Stimulated activated CD4-positive, alpha-beta T cell treated with anti-CD3 and anti-CD28 coated beads, Interleukin-12 subunit alpha, Interleukin-12 subunit beta, amount 100 ng/mL, for 24 hours (primary cell): Measurements from ENCODE around the gene PYROXD2.
"Not testable (repeated sequence)": the region's sequence is repeated elsewhere in the genome, so short reads cannot be mapped to it uniquely, and the experiment has no call there.

Experiments
- DNase-seq, 2 experiments: peaks; one replicate each; pipeline ENCODE4 v3.0.0-alpha.2; 2020; ENCODE audit warnings: low read depth in 2 of 2

The PYROXD2 gene

DNA sequence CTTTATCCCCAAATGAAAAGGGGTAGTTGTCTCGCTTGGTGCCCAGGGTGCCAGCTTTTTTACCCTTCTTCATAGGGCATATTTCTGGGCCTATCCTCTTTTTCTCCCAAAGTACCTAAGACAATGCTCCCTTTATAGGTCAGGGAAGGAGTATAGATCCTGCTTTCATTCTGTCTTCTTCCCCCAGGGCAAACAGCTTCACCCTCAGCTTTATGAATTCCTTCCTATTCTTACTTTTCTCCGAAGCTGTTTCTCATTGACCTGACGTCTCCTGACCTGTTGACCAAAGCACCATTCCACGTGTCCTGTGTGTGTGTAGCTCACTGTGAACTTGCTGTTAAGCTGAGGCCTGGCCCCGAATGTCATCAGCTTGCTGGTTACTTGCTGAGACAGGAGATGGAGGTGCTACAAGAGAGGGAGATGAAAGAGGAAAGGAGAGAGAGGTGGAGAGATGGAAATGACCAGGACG lies 48.9 kb downstream of the PYROXD2 start:
- DNase-seq, result no peak

DNA sequence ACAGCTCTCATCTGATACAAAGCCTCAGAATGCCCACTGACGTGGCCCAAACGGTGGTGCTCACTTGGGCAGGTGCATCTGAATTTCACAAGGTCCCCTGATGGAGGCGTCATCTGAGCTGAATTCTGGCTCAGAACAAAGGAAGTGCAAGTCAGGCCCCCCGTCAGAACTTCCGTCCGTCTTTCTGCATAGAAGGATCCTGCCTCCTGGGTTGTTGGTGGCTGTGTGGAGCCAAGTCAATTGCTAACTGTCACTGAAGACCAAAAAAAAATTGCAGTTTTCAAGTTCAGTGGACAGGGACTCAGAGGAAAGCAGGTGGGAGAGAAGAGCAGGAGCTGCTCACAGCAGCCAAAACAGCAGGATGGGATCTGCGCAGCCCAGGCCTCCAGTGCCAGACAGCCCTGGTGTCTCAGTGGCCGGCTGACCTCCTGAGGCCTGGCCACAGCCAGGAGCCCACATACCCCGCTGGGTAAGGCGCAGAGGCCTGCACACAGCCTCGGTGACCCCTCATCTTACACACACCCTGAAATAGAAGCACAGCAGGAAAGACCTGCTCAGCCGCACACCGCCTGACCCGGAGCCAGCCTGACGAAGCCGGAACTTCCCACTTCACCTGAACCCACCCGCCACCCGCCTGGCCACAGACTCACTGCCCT lies 49.4 kb downstream of the PYROXD2 start:
- no peak for DNase-seq

DNA sequence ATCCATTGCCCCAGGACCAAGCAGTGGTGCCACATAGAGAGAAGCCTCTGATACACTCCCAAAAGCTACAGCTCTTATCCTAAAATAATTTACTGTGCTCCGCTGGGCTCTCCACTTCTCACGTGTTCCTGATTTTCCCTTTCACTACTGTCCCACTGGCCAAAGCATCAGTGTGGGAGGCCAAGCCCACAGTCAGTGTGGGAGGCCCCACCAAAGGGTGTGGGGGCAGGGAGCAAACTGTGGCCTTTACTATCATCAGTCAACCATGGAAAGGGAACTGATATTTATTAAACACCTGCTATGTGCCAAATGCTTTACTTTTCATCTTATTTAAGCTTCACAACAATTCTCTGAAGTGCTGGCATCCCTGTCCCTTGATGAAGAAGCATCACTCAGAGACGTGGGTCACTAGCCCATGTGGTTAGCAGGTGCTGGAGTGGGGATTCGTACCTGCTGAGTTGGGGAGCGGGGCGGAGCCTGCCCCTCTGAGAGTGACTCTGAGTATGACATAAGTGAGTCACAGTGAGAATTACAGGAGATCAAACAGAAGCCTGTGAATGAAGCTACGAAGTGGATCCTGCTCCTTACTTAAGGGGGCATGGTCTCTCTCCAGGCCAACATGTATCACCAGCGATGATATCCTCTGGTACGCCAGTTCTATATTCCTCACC lies 50.4 kb downstream of the PYROXD2 start:
- no peak for DNase-seq

DNA sequence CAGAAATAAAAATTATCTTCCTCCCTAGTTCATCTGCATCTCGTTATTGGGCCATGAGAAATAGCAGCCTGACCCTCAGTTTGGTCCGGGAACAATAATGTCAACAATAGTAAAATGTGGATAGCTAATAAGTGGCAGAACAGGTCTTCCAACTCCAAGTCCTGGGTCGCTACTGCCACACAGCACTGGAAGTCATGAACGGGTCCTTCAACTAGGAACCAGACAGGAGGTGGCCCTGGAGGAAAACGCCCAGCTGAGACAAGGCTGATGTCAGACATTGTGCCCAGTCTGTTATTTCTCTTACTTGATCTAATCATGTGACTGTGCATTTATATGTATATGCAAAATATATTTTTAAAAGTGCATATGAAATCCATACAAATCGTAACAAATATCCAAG lies 51.8 kb downstream of the PYROXD2 start:
- no peak for DNase-seq

DNA sequence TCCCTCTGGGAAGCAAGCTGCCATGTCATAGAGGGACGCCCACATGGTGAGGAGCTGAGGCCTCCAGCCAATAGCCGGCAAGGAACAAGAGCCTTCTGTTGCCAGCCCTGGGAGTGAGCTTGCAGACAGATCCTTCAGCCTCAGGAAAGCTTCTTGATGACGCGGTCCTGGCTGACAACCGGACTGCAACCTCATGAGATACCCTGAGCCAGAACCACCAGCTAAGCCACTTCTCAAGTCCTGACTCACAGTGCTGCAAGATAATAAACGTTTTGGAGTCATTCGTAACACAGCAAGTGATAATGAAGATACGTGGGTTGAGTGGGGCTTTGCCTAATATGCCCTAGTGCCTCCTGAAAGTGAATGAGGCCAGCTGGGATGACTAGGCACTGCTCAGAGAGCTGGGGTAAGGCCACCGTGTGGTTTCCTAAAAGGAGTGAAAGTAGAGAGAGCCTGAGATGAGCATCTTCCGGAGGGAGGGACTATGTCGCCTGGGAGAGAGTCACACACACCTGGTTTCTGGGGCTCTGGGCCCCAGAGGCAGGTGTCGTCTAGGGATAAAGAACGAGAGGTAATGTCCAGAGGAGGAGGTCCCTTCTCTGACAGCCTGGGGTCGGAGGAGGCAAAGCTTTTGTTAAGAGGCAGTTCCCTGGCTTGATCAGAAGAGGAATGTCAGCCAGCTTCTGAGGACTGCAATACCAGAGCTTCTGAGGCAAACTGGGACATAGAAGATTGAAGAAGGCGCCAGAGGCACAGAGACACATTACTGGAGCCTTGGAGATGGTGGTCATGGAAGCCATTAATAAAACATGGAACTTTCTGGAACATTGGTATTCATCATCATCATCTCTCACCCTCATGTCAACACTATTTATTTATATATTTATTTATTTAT lies 53.6 kb downstream of the PYROXD2 start:
- DNase-seq, result peak; percentile 2 to 6

DNA sequence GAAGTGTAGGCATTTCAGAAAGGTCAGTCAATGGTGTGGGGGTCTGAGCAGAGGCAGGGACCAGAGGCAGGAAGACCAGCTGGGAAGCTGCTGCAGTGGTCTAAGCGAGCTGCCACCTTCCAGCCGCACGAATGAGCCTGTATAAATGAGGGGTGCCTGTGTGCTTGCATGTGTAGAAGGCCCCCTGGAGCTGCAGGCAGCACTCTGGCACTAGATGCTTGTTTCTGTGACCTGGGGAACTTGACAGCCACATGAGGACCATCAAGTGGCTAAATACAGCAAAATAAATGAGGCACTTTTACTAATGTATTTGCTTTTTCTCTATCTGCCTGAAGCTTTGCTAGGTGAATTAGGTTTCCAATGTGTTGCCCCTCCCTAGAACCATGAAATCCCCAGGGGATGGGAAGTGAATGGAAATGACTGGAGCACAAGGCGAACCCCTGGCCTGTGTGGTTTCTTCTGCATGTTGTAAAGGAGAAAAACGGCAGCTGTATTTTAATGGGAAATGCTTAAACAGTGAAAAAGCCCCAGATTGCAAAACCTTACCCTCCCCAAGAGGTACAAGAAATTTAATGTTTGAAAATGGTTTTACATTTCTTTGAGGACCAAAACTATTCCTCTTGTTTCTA lies 57.7 kb downstream of the PYROXD2 start:
- DNase-seq, result no peak

DNA sequence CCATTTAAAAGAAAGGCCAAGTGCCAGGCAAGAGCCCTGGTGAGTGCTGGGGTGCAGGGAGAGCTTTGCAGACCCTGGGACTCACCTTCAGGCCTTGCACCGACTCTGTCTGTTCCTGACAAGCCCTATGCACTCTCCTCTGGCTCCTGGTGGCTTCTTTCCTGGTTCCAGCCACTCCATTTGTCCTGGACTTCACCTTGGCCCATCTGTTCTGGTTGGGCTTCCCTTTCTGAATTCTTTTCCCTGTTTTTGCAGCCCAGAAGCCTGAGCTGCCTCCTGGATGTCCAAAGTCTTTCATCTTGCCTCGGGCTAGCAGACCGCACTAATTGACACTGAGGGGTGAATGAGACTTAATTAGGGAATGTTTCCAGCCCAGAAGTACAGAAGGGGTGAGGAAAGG lies 60.5 kb downstream of the PYROXD2 start:
- DNase-seq, result no peak

DNA sequence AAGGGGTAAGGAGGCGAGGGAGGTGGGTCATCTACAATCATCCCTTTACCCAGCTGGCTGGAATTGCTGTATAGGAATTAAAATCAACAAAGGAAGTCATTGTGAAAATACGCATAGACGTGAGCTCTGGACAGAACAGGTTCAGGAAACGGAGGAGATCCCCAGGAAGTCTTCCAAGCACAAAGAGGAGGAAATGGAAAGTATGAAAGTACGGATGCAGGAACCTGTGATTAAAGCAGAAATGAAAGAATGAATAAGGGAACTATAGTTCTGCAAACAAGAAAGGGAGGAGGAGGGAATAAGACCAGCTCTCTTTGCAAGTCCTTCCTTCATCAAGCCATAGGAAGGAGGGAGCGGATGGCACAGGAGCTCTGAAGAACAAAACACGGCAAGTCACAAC lies 61.8 kb downstream of the PYROXD2 start:
- DNase-seq, result no peak

DNA sequence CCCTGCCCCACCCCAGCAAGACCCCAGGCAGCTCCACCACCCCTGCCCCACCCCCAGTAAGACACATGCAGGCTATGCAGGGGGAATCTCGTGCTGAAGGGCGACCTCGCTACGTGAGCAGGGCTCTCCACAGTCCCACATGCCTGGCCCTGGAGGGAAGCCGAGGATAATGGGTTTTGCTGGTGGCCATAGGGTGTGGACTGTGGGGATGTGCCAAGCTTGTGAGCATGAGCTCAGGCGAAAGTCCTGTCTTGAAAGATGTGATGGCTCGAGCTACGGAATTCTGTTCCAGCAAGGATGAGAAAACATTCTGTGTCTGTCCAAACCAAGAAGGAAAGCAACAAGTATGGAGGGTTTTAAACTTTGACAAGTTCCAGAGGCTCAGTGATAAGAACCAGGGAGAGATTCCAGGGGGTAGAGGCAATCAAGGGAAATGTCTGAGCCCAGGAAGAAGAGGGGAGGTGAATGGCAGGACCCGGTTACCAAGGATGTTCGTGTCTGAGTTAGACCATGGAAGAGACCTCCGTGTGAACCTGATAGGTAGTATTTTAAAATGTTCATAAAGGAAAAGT lies 63.1 kb downstream of the PYROXD2 start:
- DNase-seq, result no peak

DNA sequence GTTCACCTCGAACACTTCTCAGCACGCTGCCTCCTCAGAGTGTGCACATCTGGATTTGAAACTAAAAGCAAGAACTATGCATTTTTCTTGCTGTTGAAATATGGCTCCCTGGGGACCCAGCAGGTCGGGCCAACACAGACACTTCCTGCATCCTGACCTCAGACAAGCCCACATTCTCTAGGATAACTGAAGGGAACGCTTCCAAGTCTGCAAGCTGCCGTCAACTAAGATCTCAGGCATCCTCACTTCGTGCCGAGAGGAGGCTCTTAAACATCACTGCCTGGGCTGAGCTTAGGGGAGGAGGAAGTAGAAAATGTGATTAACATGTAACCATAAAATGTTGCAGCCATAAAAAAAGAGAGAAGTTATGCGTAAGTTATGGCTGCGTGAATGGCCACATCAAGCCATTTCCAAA lies 65.5 kb downstream of the PYROXD2 start:
- DNase-seq, result no peak

DNA sequence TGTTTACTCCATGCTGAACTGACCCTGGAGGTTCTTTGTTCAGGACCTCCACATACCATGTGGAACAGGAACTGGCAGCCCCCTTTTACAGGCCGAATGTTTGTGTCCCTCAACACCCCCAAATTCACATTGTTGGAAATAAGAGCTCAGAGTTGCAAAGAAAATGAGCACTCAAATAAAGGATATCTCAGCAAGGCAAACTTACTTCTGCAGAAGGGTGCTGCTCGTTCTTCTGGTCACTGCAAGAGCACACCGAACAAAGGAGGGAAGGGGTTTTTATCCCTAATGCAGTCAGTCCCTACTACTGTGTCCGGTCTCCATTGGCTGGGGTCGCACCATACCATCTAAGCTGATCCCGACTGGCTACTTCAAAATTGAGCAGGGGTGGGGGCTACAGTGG lies 68.1 kb downstream of the PYROXD2 start:
- no peak for DNase-seq

DNA sequence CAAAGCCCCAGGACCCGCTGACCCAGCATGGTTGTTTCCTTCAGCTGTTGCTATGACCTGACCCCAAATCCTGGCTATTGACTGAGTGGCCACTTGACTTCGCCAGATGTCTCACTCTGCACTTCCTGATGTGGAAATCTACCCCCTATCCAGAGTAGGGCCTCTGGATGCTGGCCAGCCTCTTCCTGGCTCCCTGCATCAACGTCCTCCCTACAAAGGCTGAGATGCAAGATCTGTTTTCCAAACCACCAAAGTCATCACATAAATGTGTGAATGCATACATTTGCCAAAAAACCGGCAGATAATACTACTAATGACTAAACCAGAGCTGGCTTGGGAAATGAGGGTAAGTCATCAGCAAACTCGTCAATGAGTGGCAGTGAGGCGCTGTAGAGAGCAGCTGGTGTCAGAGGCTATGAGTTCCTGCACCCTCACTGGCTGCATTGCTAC lies 70.4 kb downstream of the PYROXD2 start:
- no peak for DNase-seq

DNA sequence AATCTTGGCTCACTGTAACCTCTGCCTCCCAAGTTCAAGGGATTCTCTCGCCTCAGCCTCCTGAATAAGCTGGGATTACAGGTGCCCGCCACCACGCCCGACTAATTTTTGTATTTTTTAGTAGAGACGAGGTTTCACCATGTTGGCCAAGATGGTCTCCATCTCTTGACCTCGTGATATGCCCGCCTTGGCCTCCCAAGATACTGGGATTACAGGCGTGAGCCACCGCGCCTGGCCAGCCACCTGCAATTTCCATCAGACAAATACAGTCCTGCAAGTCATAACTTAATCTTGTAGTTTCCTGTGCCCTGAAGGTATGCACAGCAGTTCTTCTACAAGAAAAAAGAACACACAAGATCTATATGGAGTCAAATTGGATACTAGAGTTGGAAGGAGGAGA lies 73.3 kb downstream of the PYROXD2 start:
- not testable (repeated sequence) for DNase-seq

DNA sequence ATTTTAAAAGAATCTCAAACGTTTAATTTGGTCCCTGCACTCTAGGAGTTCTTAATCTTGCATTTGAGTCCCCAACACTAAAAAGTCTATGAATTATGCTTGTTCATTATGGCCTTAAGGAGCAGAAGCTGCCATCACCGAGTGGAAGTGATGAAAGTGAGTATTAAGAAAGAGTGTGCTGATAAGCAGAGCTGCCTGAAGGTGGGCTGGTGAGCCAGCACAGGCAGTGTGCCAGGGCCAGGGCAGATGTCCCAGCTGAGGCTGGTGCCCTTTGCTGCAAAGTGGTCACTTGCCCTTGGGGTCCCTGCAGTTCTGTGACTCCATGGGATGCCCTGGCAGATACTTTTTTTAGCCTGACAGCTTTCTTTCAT lies 74.1 kb downstream of the PYROXD2 start:
- DNase-seq, result no peak

DNA sequence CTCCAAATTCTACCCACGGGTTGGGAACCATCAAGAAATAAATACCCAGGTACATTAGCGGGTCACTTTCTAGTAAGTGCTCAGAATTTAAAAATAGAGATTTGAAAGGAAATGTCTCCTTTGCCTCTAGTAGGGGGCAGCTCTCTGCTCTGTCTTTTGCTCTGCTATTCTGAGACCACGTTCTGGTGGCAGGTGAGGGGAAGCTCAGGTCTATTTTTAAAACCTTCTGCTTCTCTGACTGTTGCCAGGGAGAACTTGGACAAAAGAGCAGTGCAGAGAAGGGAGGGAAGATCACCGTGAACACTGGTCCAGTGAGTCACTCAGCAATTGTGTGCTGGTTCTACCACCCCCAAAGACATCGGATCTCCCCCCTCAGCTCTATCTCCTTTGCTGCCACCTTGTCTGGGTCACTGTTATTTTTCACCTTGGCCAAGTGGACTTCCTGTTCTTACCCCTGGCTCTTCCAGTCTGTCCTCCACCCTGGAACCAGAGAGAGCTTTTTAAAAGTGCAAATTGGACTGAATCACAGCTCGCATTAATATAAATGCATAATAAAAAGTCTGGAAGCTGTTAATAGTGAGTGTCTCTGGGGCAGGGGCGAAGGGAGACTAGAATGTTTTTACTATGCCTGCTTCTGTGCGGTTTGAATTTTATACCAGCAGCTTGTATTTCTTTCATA lies 74.6 kb downstream of the PYROXD2 start:
- no peak for DNase-seq

DNA sequence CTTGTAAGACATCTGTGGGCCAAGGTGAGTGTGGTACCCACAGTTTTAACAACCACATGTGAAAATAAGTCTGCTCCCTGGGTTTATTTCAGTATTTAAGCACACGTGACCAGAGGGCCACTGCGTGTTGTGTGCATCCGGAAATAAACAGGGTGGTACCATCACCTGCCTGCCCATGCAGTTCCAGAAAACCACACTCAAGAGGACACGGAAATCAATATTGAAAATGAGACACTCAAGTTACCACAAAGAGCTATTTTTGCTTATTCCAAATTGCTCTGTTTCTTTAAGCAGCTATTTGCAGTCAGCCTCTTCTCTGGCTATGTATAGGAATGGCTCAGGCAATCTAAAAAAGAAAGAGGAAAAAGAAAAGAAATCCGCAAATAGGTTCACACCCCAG lies 75.2 kb downstream of the PYROXD2 start:
- no peak for DNase-seq

DNA sequence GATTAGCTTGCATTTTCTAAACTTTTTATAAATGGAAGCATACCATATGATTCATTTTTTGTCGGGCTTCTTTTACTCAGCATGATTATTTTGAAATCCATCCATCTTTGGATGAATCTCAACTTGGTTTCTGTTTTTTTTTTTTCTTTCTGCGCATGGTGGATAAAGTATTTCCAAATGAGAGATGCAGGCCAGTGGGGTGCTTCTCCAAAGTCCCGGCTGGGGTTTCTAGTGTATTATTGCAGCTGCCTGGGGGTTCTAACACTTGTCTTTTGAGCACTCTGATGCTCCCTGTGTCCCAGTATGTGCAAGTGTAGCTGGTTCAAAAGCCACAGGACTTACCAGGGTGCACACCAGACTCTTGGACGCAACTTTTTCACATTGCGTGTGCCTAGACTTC lies 76.1 kb downstream of the PYROXD2 start:
- no peak for DNase-seq

DNA sequence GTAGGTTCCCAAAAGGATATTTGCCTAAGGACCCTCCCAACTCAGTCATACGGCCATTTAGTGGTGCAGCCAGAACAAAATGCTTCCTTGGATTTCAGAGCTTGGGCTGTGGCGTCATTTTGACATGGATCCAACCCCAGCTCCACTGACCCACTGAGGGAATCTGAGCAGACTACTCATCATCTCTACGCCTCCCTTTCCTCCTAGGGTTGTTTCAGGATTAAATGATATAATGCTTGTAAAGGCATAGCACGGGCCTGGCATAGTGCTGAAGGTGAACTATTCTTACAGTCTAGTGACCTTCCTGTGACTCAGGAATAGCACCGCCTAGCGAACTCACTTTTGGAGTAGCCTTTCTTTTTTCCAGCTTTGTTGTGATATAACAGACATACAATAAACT lies 76.7 kb downstream of the PYROXD2 start:
- DNase-seq, result no peak

DNA sequence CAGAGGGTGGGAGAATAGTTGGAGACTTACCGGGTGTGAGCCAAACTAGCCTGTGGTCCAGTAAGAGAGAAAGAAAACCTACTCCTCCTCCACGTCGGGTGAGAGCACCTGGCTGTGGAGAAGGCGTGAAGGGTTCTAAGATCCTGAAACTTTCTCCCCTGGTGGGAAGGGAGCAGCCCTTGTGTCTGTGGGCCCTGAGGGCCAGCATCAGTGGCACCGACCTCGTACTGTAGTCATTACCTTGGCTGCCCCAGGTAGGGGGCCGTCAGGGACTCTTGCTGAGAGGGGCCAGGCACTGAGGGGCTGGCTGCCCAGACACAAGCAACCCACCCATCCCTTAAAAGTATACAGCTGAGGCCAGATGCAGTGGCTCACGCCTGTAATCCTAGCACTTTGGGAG lies 77.5 kb downstream of the PYROXD2 start:
- no peak for DNase-seq
